Epithelial cell of proximal tubule (primary cell): ENCODE results near the gene FAT1. TPM values are rescaled to one million over a fixed set of nuclear protein-coding genes. Genes with fewer than 3 reads are reported as not detected.

Experiments
- DNase-seq: peaks from one replicate; pipeline ENCODE4 v3.0.0-alpha.2; 2011; ENCODE audit warnings: low read depth
- H3K4me3 ChIP-seq: 2 replicates; pipeline ENCODE4 v1.5.1; 2011; ENCODE audit warnings: low read depth, mild to moderate bottlenecking, low read length
- CTCF ChIP-seq: conservative IDR thresholded peaks from 2 replicates; pipeline ENCODE4 v1.5.1; 2012; ENCODE audit warnings: low read depth, mild to moderate bottlenecking, low read length
- total RNA-seq: library from RNA; depleted of rRNA; stranded (reverse); fragments of >200 nt; gene quantifications from 2 replicates; pipeline ENCODE4 v1.2.3, GENCODE V29; 2015

FAT1 gene
- total RNA-seq, 1 donor from 2014 or later: 178 TPM

GRCh38 chr4:186586205-186586604 is 137.5 kb downstream of the FAT1 start:
- H3K4me3 ChIP-seq: no peak overlapping the region
- DNase-seq: no peak
- no peak for TF ChIP-seq CTCF

- no peak overlapping the region for H3K4me3 ChIP-seq
- TF ChIP-seq CTCF: no peak
- DNase-seq: no peak
Measured at GRCh38 chr4:186584912-186585311, 138.7 kb downstream of the FAT1 start.

GRCh38 chr4:186581421-186581820 is 142.2 kb downstream of the FAT1 start:
- TF ChIP-seq CTCF: no peak
- no peak overlapping the region for H3K4me3 ChIP-seq
- no peak for DNase-seq

GRCh38 chr4:186580669-186581068 is 143.0 kb downstream of the FAT1 start:
- no peak for TF ChIP-seq CTCF
- DNase-seq: no peak
- H3K4me3 ChIP-seq: no peak overlapping the region

GRCh38 chr4:186570193-186570996 is 153.3 kb downstream of the FAT1 start:
- TF ChIP-seq CTCF: no peak
- DNase-seq: peak; percentile 74
- H3K4me3 ChIP-seq: peak overlapping the region; percentile 40

GRCh38 chr4:186569533-186570192 is 154.0 kb downstream of the FAT1 start:
- DNase-seq: no peak
- no peak for TF ChIP-seq CTCF

More at GRCh38 chr4:186569533-186570192, 154.0 kb downstream of the FAT1 start:
- peak overlapping the region; percentile 40 for H3K4me3 ChIP-seq
